HEK293T (cell line): Measurements from ENCODE around the gene TBC1D30.

Experiments used
- FOXA1 ChIP-seq: fragments of 450-650 bp; IDR thresholded peaks from 2 replicates; pipeline ENCODE4 v1.6.1; 2016; ENCODE audit warnings: mild to moderate bottlenecking
- FOXM1 ChIP-seq: fragments of 450-650 bp; IDR thresholded peaks from 2 replicates; pipeline ENCODE4 v1.6.1; 2017; ENCODE audit warnings: mild to moderate bottlenecking, borderline replicate concordance
- L3MBTL2 ChIP-seq: fragments of 450-650 bp; conservative IDR thresholded peaks from 2 replicates; pipeline ENCODE4 v1.6.1; 2016; ENCODE audit warnings: mild to moderate bottlenecking
- LEF1 ChIP-seq: fragments of 450-650 bp; IDR thresholded peaks from 2 replicates; pipeline ENCODE4 v1.6.1; 2017; ENCODE audit warnings: mild to moderate bottlenecking, borderline replicate concordance
- NFRKB ChIP-seq: fragments of 450-650 bp; IDR thresholded peaks from 2 replicates; pipeline ENCODE4 v1.6.1; 2016; ENCODE audit warnings: mild to moderate bottlenecking, moderate library complexity
- ZNF384 ChIP-seq: fragments of 450-650 bp; IDR thresholded peaks from 2 replicates; pipeline ENCODE4 v1.6.1; 2016

DNA sequence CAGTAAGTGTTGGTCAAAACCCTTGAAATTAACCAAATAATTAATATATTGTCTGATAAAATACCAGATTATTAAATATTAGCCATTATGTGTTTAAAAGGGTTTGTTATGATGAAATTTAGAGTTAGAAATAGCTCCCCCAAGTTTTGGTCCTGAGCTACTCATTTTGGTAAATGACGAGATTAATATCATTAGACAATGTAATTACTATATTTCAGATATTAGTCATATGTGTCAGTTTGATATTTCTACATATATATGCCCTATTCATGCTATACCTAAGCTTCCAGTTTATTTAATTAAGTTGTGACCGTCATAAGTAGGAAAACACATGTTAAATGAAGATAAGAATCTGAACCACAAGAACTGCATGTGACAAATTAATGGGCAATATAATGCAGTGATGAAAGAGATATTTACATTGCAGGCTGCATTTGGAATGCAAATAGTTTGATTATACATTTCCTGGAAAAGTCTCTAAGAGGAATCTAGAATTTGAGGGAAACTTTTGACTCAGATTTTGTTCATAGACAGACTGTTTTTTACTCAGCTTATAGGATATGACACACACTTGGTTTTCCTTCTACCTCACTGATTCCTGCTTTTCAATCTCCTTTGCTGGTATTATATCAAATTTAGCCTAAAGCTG is 70.5 kb downstream of the TBC1D30 start:
- no peak for TF ChIP-seq FOXM1
- TF ChIP-seq FOXA1: no peak
- TF ChIP-seq ZNF384: no peak
- no peak for TF ChIP-seq L3MBTL2
- no peak for TF ChIP-seq NFRKB
- TF ChIP-seq LEF1: no peak
